A673 (cell line): Measurements from ENCODE around the gene BAIAP2. TPM values are rescaled to one million over a fixed set of nuclear protein-coding genes. Genes with fewer than 3 reads are reported as not detected.
"Not testable (repeated sequence)": the region's sequence is repeated elsewhere in the genome, so short reads cannot be mapped to it uniquely, and the experiment has no call there.

ENCODE experiments used
- BruUV-seq: library from RNA; stranded (reverse); fragments of 400-500 nt; replicated peaks from 2 replicates; lab custom pipeline; 2021; lab: Mats Ljungman, UMichigan
- CTCF ChIA-PET: fragments of 300-600 bp; sonication (Branson Sonifier 250); formaldehyde crosslinking; loops from one replicate; lab custom pipeline; 2022; ENCODE audit warnings: antibody characterized with exemption; lab: Charles Lee
- POLR2A ChIA-PET: fragments of 300-600 bp; sonication (Branson Sonifier 250); formaldehyde crosslinking; loops from one replicate; lab custom pipeline; 2022; ENCODE audit warnings: antibody characterized with exemption; ENCODE audit not compliant: low non-redundant PET; lab: Charles Lee
- DNase-seq: peaks from one replicate; pipeline ENCODE4 v3.0.0-alpha.2; 2015; ENCODE audit warnings: low spot score
- H3K27ac ChIP-seq: fragments of 200-600 bp; sonication (generic); 2 replicates; pipeline ENCODE4 v1.5.1; 2016; ENCODE audit warnings: mixed run types, low read depth, mild to moderate bottlenecking, mixed read lengths, antibody characterized with exemption, low read length; ENCODE audit not compliant: poor library complexity, severe bottlenecking
- H3K27me3 ChIP-seq: fragments of 200-600 bp; sonication (generic); replicated peaks from 2 replicates; pipeline ENCODE4 v1.6.1; 2017; ENCODE audit warnings: mixed run types, low read depth, mild to moderate bottlenecking, mixed read lengths, antibody characterized with exemption, low read length; ENCODE audit not compliant: insufficient read depth, poor library complexity
- H3K36me3 ChIP-seq: fragments of 200-600 bp; sonication (generic); 2 replicates; pipeline ENCODE4 v1.6.1; 2016; ENCODE audit warnings: mixed run types, mild to moderate bottlenecking, mixed read lengths, antibody characterized with exemption, low read length; ENCODE audit not compliant: insufficient read depth, poor library complexity, severe bottlenecking
- H3K4me1 ChIP-seq: fragments of 200-600 bp; sonication (generic); 2 replicates; pipeline ENCODE4 v1.6.1; 2017; ENCODE audit warnings: mixed run types, mild to moderate bottlenecking, mixed read lengths, antibody characterized with exemption, low read length; ENCODE audit not compliant: insufficient read depth, poor library complexity, severe bottlenecking
- H3K4me3 ChIP-seq: fragments of 200-600 bp; sonication (generic); 2 replicates; pipeline ENCODE4 v1.5.1; 2016; ENCODE audit warnings: low read depth, mixed run types, mild to moderate bottlenecking, mixed read lengths, low read length; ENCODE audit not compliant: poor library complexity, severe bottlenecking
- H3K9me3 ChIP-seq: fragments of 200-600 bp; sonication (generic); 2 replicates; pipeline ENCODE4 v1.6.1; 2016; ENCODE audit warnings: mixed run types, low read depth, mild to moderate bottlenecking, mixed read lengths, antibody characterized with exemption, low read length; ENCODE audit not compliant: poor library complexity, severe bottlenecking
- CTCF ChIP-seq: fragments of 300-800, 200-600 bp; sonication (generic); conservative IDR thresholded peaks from 2 replicates; pipeline ENCODE4 v1.5.1; 2017; ENCODE audit warnings: low read depth, mild to moderate bottlenecking, antibody characterized with exemption, low read length, moderate library complexity, mixed read lengths
- EZH2 ChIP-seq: fragments of 200-600 bp; sonication (generic); IDR thresholded peaks from 2 replicates; pipeline ENCODE4 v1.6.1; 2017; ENCODE audit warnings: borderline replicate concordance, low read depth, mild to moderate bottlenecking, mixed read lengths, antibody characterized with exemption, low read length; ENCODE audit not compliant: poor library complexity, severe bottlenecking
- intact Hi-C: fragments of 100-400 bp; cut with micrococcal nuclease; formaldehyde crosslinking; loops from one replicate; pipeline ENCODE4 v1.10.0; 2022; ENCODE audit not compliant: unreplicated experiment
- total RNA-seq: library from RNA; stranded (reverse); gene quantifications from 2 replicates; pipeline ENCODE4 v1.2.3, GENCODE V29; 2021

The BAIAP2 gene
- total RNA-seq, 1 experiment from 2014 or later, result 51.6 TPM

GRCh38 chr17:81076141-81076679 lies 41.3 kb downstream of the BAIAP2 start:
- H3K4me1 ChIP-seq, result no peaks in the 10 kb centered on the region
- H3K4me3 ChIP-seq, result no peak overlapping the region
- no peak overlapping the region for H3K27ac ChIP-seq
- DNase-seq, result no peak
- H3K27me3 ChIP-seq, result no peaks in the 10 kb centered on the region
- no peaks in the 10 kb centered on the region for H3K36me3 ChIP-seq
- ChIA-PET POLR2A (no interaction called here), CTCF (no interaction called here)
- intact Hi-C loops, result no loop called here
- no TSS peak for BruUV-seq
- no peak for TF ChIP-seq CTCF
- no peak for TF ChIP-seq EZH2
- H3K9me3 ChIP-seq, result no peaks in the 10 kb centered on the region

GRCh38 chr17:81078026-81078913 lies 43.3 kb downstream of the BAIAP2 start:
- H3K27ac ChIP-seq, DNase-seq, H3K4me1 ChIP-seq, H3K36me3 ChIP-seq, H3K4me3 ChIP-seq, intact Hi-C loops, BruUV-seq, H3K27me3 ChIP-seq, CTCF ChIA-PET, H3K9me3 ChIP-seq: not testable (repeated sequence)
- POLR2A ChIA-PET, result interaction anchor here (0.5 kb wide), 1 partner anchor 907 kb away, joined by 3 read pairs; no protein-coding TSS in a partner anchor

- no peaks in the 10 kb centered on the region for H3K9me3 ChIP-seq
- POLR2A ChIA-PET, result no interaction called here
- intact Hi-C loops, result no loop called here
- BruUV-seq, result no TSS peak
- H3K4me1 ChIP-seq, result no peaks in the 10 kb centered on the region
- H3K27me3 ChIP-seq, result no peaks in the 10 kb centered on the region
- H3K27ac ChIP-seq, result no peak overlapping the region
- CTCF ChIA-PET, result no interaction called here
- TF ChIP-seq CTCF, result no peak
- TF ChIP-seq EZH2, result no peak
- DNase-seq, result no peak
- no peak overlapping the region for H3K4me3 ChIP-seq
- H3K36me3 ChIP-seq, result no peaks in the 10 kb centered on the region
Observed at GRCh38 chr17:81080019-81080418, 45.1 kb downstream of the BAIAP2 start.
